D341Med (cell line): Measurements from ENCODE around the gene TCF19.
"Not testable (repeated sequence)": the region's sequence is repeated elsewhere in the genome, so short reads cannot be mapped to it uniquely, and the experiment has no call there.

Experiments used
- DNase-seq: peaks from one replicate; pipeline ENCODE4 v3.0.0; 2012; ENCODE audit warnings: low spot score

Gene TCF19

GRCh38 chr6:31162463-31163165 lies 4.2 kb downstream of the TCF19 start:
- DNase-seq: no peak

- DNase-seq: no peak
Measured at GRCh38 chr6:31163922-31164321, 5.5 kb downstream of the TCF19 start.

GRCh38 chr6:31164475-31165063 lies 6.2 kb downstream of the TCF19 start:
- not testable (repeated sequence) for DNase-seq

GRCh38 chr6:31165064-31165832 lies 6.9 kb downstream of the TCF19 start:
- DNase-seq: not testable (repeated sequence)

GRCh38 chr6:31165986-31166385 lies 7.6 kb downstream of the TCF19 start:
- no peak for DNase-seq

GRCh38 chr6:31168606-31169005 lies 10.2 kb downstream of the TCF19 start:
- DNase-seq: no peak

- DNase-seq: no peak
Measured at GRCh38 chr6:31169123-31169857, 10.9 kb downstream of the TCF19 start.

- not testable (repeated sequence) for DNase-seq
Measured at GRCh38 chr6:31169858-31170599, 11.6 kb downstream of the TCF19 start.

GRCh38 chr6:31170600-31170881 lies 12.2 kb downstream of the TCF19 start, which contains the start of gene POU5F1:
Gene POU5F1, minus strand, starts transcription at chr6:31170682. Its CDS starts 62 bp downstream, at chr6:31170620.
- DNase-seq: no peak

- no peak for DNase-seq
Measured at GRCh38 chr6:31170987-31171671, 12.7 kb downstream of the TCF19 start.

GRCh38 chr6:31171931-31172905 lies 13.8 kb downstream of the TCF19 start:
- DNase-seq: no peak

GRCh38 chr6:31172973-31173384 lies 14.6 kb downstream of the TCF19 start:
- no peak for DNase-seq

- no peak for DNase-seq
Measured at GRCh38 chr6:31173406-31173805, 15.0 kb downstream of the TCF19 start.

- DNase-seq: no peak
Measured at GRCh38 chr6:31174378-31174777, 16.0 kb downstream of the TCF19 start.

GRCh38 chr6:31175971-31176370 lies 17.6 kb downstream of the TCF19 start:
- no peak for DNase-seq

- DNase-seq: no peak
Measured at GRCh38 chr6:31178143-31179041, 20.0 kb downstream of the TCF19 start.

- no peak for DNase-seq
Measured at GRCh38 chr6:31179042-31179386, 20.6 kb downstream of the TCF19 start.

GRCh38 chr6:31179896-31180295 lies 21.5 kb downstream of the TCF19 start:
- no peak for DNase-seq

- DNase-seq: no peak
Measured at GRCh38 chr6:31180500-31180899, 22.1 kb downstream of the TCF19 start.
